Activated CD4-positive, alpha-beta T cell treated with anti-CD3 and anti-CD28 coated beads for 48 hours (primary cell): ENCODE measurements around the gene ITGAL.
"Not testable (repeated sequence)": the region's sequence is repeated elsewhere in the genome, so short reads cannot be mapped to it uniquely, and the experiment has no call there.

Experiments
- DNase-seq: peaks from one replicate; pipeline ENCODE4 v3.0.0-alpha.2; 2020

ITGAL gene

DNA sequence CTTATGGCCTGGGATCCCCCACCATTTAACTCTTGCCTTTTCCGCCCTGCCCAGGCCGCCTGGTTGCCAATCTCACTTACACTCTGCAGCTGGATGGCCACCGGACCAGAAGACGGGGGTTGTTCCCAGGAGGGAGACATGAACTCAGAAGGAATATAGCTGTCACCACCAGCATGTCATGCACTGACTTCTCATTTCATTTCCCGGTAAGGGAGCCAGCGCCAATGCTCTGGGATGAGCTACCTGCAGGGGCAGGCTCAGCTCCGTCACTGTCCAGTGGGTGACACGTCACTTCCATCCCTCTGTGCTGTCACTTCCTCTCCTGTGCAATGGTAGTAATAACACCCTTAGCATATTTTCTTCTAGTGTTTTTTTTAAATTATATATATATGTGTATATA is 26.7 kb downstream of the ITGAL start:
- no peak for DNase-seq

GRCh38 chr16:30503403-30504296 is 31.1 kb downstream of the ITGAL start:
- no peak for DNase-seq

GRCh38 chr16:30509081-30509765 is 36.7 kb downstream of the ITGAL start:
- no peak for DNase-seq

- no peak for DNase-seq
Observed at GRCh38 chr16:30510376-30510938, 37.9 kb downstream of the ITGAL start.

DNA sequence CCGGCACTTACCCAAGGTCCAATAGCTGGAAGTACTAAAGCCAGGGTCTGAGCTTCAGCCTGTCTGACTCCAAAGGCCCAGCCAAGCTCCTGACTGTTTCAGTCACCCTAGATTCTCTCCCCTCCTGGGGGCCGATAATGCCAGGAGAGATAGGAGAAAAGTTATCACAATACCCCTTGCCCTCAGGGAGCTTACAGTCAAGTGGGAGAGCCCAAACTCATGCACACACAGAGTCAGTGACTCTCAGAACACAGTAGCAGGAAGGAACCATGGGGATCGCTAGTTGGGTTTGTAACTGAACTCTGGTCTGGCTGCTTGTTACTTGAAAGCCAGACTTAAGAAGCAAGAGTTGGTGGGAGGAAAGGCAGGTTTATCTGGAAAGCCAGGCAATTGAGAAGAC is 39.0 kb downstream of the ITGAL start:
- no peak for DNase-seq

GRCh38 chr16:30515275-30515674 is 42.7 kb downstream of the ITGAL start:
- no peak for DNase-seq

DNA sequence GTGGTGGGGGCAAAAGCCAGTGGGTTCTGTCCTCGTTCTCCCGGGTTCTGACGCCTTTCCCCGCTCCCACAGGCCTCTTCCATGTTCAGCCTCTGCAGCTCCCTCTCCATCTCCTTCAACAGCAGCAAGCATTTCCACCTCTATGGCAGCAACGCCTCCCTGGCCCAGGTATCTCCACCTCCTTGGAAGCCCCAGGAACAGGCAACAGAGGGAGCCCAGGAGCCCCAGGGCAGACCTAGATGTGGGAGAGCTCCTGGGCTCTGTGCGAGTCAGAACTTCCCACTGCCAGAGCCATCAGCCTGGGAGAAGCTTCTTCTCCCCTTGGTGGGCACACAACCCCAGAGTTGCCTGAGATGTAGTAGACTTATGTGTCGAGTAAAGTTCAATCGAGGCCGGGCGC is 46.0 kb downstream of the ITGAL start:
- no peak for DNase-seq

DNA sequence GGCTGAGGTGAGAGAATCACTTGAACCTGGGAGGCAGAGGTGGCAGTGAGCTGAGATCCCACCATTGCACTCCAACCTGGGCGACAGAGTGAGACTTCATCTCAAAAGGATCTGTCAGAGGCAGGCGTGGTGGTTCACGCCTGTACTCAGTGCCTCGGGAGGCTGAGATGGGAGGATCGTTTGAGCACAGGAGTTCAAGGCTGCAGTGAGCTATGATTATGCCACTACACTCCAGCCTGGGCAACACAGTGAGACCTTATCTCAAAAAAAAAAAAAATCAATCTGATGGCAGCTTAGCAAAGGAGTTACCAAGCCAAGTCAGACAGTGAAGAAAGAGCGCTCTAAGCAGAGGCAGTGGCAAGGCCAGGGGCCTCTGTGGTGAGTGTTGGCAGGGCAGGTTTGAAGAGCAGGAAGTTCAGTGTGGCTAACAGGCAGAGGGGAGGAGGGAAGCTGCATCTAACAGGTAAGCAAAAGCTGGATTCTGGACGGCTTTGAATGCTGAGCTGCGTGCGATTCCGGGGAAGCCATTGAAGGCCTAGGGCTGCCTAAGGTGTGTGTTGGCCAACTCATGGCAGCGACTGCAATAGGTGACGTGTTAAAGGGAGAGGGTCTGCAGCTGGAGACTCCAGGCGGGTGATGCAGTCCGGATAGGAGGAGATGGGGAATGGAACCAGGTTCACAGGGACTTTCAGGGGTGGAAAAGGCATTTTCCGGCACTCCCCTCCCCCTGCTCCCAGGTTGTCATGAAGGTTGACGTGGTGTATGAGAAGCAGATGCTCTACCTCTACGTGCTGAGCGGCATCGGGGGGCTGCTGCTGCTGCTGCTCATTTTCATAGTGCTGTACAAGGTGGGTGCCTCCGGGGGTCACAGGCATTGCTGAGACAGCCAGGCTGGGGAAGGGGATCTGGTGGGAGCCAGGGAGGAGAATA is 46.8 kb downstream of the ITGAL start:
- DNase-seq: no peak

- no peak for DNase-seq
Observed at GRCh38 chr16:30521476-30521872, 48.9 kb downstream of the ITGAL start.

GRCh38 chr16:30521873-30522641 is 49.5 kb downstream of the ITGAL start:
- DNase-seq: no peak

- DNase-seq: not testable (repeated sequence)
Observed at GRCh38 chr16:30522702-30523463, 50.3 kb downstream of the ITGAL start.

DNA sequence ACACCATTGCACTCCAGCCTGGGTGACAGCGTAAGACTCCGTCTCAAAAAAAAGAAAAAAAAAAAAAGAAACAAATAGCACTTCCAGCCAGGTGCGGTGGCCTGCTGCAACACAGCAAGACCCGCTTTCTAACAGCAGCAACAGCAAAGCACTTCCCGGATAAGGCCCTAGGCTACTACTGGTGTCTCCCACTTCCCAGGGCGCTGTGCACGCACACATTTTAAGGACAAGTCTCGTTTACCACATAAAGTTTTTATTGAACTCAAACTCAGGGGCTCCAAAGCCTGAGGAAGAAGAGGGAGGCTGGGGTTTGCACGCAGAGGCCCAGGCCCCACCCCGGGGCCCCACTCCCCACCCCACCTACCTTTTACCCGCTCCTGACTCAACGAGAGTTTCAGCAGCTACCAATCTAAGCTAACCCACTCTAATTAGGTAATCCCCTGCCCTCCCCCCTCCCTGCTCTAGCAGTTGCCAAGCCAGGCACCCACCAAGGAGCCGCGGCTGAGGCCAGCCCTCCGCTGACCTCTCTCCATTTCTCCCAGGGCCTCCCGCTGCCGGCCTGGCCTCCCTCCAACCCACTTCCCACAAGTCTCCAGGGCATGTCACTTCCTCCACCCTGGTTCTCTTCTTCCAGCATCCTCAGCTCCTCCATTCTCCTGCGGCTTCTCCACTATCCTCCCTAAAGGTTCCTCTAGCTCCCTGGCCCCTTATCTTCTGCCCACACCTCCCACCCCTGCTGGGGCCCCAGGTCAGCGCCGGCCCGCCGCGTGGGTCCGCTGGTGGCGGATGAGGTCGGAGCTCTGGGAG is 51.4 kb downstream of the ITGAL start:
- DNase-seq: no peak

- no peak for DNase-seq
Observed at GRCh38 chr16:30524575-30525568, 52.3 kb downstream of the ITGAL start.

- no peak for DNase-seq
Observed at GRCh38 chr16:30525844-30526136, 53.2 kb downstream of the ITGAL start.

- peak; percentile 42 for DNase-seq
Observed at GRCh38 chr16:30526137-30526822, 53.7 kb downstream of the ITGAL start, which contains the start of gene ZNF768. Gene ZNF768 (minus strand): TSS chr16:30526566. CDS start chr16:30526413, 153 bp downstream.

- DNase-seq: peak; percentile 98
Observed at GRCh38 chr16:30526823-30527634, 54.5 kb downstream of the ITGAL start.

DNA sequence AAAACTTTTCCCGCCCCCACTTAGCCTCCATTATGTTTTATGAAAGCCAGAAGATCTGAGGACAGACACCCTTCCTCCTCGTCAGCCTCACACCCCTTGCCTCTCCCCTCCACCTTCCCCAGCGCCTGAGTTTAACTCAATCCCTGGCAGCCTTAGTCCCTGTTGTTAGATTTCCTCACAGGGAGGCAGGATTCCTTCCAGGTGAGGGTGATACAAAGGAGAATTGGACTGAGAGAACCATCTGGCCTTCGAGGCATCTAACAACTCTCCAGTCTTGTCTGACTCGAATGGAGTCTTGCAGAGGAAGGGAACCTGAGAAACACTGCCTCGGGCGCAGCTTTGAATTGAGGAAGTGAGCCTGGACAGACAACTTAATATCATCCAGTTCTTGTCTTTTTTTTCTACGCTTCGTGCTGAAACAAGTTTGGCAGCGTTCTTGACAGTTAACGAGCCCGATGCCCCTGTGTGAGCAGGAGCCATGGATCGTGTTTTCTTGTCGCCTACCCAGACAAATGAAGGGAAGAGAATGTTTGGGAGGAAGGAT is 55.2 kb downstream of the ITGAL start:
- DNase-seq: no peak
